Caki2 (cell line): Measurements from ENCODE around the gene EPGN. TPM values are rescaled to one million over a fixed set of nuclear protein-coding genes. Genes with fewer than 3 reads are reported as not detected.

ENCODE experiments used
- DNase-seq: peaks from one replicate; pipeline ENCODE4 v3.0.0-alpha.2; 2015; ENCODE audit warnings: low read depth
- in situ Hi-C: cut with HindIII; loops from 2 replicates; pipeline ENCODE4 v1.10.0; 2016; ENCODE audit warnings: low sequenced_read_pairs, low pct_unique_long_range_greater_than_20kb, mixed read lengths
- total RNA-seq: library from RNA; depleted of rRNA; stranded (reverse); fragments of >200 nt; shearing (Covaris generic); gene quantifications from 2 replicates; pipeline ENCODE4 v1.2.3, GENCODE V29; 2014; ENCODE audit warnings: low replicate concordance

EPGN gene
- total RNA-seq, 1 experiment from 2014 or later: not detected

DNA sequence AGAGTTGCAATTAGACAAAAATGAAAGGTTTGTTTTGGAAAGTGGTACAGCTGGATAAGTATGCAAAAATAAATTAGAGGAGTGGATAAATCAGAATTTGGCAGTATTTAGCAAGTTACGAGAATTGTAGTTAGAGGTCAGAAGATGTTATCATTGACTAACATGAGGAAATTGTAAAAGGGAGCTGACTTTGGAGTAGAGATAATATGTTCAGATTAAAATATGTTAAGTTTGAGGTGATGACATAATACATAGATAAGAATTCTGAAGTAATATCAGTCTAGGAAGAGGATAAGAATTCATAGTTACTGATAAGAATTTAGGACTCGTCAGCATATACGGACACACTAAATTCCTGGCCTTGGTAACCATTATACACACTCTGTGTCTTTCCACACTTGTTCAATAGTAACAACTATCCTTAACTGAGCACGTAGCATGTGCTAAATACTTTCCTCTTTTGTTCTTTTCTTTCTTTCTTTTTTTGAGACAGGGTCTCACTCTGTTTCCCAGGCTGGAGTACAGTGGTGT is 4.1 kb upstream of the EPGN start:
- in situ Hi-C loops: loop anchor here (25.0 kb wide), 1 partner anchor 117 kb away; no protein-coding TSS in a partner anchor

DNA sequence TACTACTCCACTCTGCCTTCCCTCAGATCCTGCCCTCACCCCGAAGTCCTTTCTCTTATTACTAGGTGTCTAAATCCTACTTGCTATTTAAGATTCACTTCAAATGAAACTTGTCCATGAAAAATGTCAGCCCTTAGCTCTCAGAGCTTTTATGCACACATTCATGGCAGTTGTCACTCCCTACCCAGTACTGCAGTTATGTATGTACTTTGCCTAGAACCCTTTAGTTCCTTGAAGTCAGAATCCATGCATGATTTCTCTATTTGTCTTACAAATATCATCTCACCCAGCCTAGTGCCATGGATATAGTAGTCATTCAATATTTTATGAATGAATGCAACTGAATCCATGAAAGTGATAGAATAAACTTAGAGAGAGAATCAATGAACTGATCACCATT is 3.3 kb upstream of the EPGN start:
- in situ Hi-C loops: loop anchor here (25.0 kb wide), 1 partner anchor 118 kb away; no protein-coding TSS in a partner anchor
- no peak for DNase-seq

More for the DNA sequence above, 4.1 kb upstream of the EPGN start:
- DNase-seq: no peak

DNA sequence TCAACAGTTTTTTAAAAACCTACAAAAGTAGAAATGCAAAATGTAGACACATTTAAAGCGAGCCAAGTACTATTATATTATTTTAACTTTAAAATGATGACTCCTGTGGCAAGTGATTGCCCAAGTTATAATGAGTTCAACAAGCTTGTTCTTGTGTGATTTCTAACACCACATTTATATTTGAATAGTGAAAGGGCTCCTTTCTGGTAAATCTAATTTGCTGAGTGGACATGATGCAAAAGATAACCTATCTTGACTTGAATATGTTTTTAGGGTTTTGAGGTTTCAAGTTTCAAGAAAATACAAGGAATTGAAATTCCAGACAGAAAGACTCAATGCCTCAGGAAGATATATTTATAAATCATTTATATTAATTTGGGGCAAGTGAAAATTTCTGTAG is 1.1 kb upstream of the EPGN start:
- in situ Hi-C loops: loop anchor here (25.0 kb wide), 1 partner anchor 120 kb away; no protein-coding TSS in a partner anchor
- no peak for DNase-seq

DNA sequence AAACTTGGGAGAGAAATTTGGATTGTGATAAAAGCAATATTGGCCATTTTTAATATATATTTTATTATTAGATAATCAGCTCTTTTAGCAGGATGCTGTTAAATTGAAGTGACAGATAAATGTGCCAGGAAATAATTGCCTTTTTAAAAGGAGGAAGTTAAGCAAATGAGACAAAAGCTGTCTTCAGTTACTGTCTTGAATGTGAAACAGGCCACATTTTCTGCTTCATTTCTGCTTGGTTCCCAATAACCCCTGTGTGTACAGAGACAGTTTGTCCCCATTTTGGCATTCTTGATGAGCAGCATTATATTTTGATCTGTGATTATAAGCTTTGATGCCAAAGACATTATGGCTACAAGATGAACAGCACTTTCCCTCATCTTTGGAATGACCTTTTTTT is 953 bp downstream of the EPGN start:
- in situ Hi-C loops: loop anchor here (25.0 kb wide), 1 partner anchor 122 kb away; no protein-coding TSS in a partner anchor
- DNase-seq: no peak

DNA sequence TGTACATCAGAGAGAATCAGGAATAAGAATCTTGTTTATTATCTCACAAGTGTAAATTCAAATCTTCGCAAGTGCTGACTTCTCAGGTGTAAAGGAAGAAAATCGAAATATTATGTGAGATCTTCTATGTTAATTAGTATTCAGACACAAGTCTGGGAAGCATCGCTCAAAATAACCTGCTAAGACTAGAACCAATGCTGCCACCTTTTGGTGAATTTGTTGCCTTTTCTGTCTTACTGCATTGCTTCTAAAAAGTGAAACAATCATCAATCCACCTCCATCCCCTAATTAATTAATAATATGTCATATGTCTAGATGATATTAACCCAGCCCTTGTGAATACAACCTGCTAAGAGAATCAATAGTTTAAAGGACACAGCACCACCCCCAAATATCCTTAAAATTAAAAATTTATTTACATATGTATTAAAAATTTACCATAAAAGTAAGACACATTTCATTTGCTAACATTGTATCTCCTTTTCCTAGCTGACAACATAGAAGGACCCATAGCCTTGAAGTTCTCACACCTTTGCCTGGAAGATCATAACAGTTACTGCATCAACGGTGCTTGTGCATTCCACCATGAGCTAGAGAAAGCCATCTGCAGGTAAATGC is 3.5 kb downstream of the EPGN start:
- in situ Hi-C loops: loop anchor here (25.0 kb wide), 1 partner anchor 125 kb away; no protein-coding TSS in a partner anchor
- peak; percentile 52 for DNase-seq

DNA sequence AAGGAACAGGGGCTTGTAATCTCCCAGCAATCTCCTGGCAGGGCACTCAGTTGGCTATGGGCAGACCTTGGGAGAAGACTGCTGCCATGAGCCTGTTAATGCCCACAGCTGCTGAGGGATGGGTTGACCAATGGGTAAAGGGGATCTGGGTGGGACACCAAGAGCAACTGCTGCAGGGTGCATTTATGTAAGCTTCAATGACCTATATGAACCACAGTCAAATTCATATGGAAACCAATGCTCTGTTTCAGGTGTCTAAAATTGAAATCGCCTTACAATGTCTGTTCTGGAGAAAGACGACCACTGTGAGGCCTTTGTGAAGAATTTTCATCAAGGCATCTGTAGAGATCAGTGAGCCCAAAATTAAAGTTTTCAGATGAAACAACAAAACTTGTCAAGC is 6.1 kb downstream of the EPGN start:
- in situ Hi-C loops: loop anchor here (25.0 kb wide), 1 partner anchor 127 kb away; no protein-coding TSS in a partner anchor

DNA sequence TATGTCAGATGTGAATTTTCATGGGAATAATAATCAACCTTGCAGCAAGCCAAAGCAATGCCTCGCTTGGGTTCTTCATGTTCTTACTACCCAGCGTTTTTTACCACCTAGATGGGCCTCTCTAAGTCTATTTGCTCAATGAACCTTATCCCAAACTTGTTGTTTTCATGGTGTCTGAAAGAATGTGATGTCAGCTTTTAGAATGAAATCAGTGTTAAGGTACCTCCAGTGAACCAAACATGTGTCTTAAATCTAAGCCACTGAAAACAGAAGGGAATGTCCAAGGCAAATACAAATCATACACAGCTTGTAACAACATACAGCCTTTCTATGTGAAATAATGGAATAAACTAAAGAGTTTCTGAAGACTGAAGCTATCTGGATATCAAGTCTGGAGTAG is 6.7 kb downstream of the EPGN start:
- no peak for DNase-seq
- in situ Hi-C loops: loop anchor here (25.0 kb wide), 1 partner anchor 128 kb away; no protein-coding TSS in a partner anchor

More for the DNA sequence above, 6.1 kb downstream of the EPGN start:
- DNase-seq: no peak

DNA sequence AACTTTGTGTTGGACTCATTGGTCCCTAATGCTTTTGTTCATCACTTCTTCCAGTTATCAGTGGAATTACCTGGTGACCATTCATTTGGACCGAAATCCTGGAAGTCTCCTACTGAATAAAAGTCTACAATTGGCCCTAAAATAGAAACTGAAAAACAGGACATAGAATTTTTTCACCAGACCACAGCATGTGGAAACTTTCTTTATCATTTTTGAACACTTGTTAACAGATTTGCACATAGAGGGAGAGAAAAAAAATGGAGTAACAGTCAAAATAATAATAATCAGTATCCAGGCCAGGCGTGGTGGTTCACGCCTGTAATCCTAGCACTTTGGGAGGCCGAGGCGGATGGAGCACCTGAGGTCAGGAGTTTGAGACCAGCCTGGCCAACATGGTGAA is 7.1 kb downstream of the EPGN start:
- no peak for DNase-seq
- in situ Hi-C loops: loop anchor here (25.0 kb wide), 1 partner anchor 128 kb away; no protein-coding TSS in a partner anchor

DNA sequence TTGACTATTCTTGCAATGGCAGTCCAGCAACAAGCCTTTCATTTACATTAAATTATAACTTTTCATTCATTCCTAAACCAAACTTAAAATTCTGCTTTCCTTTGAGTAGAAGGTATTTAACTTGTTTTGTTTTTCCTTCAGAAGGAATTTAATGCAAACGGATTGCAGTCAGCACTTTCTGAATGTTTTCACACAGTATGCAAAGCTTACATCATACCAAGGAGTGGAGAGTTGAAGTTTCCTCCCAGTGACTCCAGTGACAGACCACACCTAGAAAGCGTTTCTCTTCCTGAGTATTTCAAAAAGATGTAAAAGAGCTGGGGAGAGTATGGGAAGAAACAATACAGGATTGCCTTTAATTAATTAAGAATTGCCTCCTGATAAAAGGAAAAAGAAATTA is 8.1 kb downstream of the EPGN start:
- no peak for DNase-seq
- in situ Hi-C loops: loop anchor here (25.0 kb wide), 1 partner anchor 129 kb away; no protein-coding TSS in a partner anchor

DNA sequence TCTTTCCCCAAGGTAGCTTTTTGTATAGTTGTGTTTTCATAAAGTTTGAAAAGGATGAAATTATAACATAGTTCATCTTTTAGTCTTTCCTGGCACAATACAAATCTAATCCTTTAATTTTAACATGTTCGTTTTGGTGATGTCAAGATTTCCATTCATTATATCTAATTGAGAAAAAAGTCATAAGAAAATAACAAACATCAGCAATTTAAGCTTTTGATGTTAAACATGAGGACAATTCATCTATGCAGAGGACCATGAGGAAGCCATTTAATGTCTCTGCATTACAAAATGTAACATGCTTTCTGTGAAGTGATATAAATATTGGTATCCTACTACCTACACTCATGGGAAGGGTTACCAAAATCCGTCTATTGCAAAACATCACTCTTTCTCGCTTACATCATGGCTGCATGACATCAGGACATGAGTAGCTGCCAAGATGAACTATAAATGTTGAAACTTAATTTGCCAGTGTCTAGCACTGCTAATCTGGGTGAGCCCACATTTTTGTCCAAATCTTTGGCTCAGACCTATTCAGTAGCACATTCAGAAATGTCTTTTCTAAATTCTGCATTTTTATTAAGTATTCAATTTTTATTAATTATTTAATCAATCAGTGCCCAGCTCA is 9.5 kb downstream of the EPGN start:
- in situ Hi-C loops: loop anchor here (25.0 kb wide), 1 partner anchor 130 kb away; no protein-coding TSS in a partner anchor
- DNase-seq: no peak

DNA sequence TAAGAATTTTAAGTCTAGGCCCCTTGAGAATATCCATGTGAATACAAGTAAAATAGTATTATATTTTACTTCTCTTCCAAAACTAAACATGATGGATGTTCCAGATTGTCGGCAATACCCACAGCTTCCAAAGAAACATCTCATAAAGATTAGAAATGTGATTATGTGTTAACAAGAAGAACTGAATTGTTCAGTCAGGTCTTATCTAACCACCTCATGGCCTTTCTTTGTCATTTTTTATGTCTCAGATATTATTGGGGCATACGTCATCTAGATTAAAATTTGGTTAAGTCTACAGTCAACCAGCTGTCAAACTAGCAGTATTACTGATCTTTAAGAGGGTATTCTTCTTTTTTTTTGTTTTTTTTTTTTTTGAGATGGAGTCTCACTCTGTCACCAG is 10.0 kb downstream of the EPGN start:
- no peak for DNase-seq
- in situ Hi-C loops: loop anchor here (25.0 kb wide), 1 partner anchor 131 kb away; no protein-coding TSS in a partner anchor

DNA sequence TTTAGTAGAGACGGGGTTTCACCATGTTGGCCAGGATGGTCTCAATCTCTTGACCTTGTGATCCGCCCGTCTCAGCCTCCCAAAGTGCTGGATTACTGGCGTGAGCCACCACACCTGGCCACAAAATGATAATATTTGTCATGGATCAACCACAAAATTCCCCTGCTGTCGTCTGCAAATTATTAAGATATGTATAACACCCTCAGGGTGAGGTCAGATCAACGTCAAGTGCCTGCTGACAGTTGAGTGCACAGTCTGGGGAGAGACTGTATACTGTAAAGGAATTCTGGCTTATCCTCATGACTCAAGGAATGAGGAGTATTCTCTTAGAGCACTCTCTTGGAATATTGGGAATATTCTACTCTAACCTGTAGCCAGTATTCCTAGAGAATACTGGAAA is 11.2 kb downstream of the EPGN start:
- DNase-seq: no peak
- in situ Hi-C loops: loop anchor here (25.0 kb wide), 1 partner anchor 132 kb away; no protein-coding TSS in a partner anchor

DNA sequence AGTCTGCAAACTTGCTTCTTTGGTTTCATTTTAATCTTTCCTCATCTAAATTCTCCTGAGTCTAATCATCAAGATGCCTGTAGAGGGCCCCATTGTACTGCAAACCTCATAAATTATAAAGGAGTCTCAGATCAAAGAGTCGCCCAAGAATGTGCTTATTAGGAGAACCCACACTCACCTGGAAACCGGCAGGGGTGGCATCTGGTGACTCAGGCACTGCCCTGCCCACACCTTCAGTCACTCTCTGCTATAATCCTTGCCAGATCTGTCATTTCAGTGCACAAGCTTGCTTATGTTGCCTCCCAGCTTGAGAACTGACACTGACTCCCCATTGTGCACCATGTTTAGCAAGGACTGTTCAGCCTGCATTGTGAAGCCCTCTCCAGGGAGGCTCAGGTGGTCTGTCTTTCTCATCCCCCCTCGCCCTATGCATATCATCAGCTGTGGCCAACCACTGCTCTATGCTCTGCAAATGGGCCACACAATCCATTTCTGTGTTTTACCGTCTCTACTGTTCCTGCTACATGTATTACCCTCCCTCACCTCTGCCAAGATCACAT is 12.4 kb downstream of the EPGN start:
- in situ Hi-C loops: loop anchor here (25.0 kb wide), 1 partner anchor 133 kb away; no protein-coding TSS in a partner anchor
- DNase-seq: peak; percentile 79

DNA sequence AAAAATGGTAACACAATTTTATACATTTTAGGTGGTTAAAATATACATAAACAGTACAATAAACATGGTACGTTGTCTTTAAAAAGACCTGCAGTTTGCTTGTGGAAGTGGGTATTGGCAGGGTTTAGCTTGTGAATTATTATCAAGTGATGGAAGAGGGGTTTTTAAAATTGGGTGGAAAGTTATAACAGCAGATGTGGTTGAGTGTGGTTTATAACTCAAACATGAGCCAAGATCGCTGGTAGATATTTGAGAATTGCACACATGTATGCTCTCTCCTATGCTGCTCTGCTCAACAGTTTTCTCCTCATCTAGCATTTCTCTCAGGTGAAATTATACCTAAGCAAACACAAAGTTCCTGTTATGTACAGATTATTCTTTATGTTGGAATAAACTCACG is 14.0 kb downstream of the EPGN start:
- no peak for DNase-seq
- in situ Hi-C loops: loop anchor here (25.0 kb wide), 1 partner anchor 135 kb away; no protein-coding TSS in a partner anchor

DNA sequence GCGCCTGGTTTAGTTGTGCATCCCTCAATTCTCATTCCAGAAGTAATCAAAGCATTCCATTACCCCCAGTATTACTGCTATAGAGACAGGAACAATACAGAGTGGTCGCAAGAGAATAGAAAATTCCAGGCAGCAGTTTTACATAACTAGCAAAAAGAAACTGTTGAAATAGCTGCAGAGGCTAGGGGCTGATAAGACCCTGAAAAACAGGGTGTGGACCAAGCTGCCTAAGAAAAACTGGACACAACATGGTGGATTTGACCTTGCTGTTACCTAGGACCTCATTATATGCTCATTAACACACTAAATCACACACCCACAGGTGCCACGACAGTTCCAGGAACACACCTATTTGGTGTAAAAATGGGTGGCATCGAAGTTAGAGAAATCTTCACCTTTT is 15.4 kb downstream of the EPGN start:
- no peak for DNase-seq
- in situ Hi-C loops: loop anchor here (25.0 kb wide), 1 partner anchor 136 kb away; no protein-coding TSS in a partner anchor

DNA sequence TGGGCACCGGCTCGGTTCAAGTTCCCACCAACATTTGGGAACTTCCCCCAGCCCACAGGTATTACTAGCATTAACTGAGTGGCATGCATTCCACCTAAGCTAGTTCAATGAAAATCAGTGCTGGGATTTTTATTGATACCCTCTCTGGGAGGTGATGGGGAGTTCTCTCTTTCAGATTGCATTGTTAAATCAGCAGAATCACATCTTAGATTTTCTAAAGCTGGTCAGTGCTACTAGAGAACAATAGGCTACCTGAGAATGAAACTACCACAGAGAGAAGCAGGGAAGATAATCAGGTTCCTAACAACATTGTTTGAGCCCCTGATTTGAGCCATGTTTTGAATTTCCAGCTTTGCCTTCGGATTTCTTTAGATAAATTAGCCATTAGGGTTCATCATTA is 16.0 kb downstream of the EPGN start:
- no peak for DNase-seq
- in situ Hi-C loops: loop anchor here (25.0 kb wide), 1 partner anchor 137 kb away; no protein-coding TSS in a partner anchor

DNA sequence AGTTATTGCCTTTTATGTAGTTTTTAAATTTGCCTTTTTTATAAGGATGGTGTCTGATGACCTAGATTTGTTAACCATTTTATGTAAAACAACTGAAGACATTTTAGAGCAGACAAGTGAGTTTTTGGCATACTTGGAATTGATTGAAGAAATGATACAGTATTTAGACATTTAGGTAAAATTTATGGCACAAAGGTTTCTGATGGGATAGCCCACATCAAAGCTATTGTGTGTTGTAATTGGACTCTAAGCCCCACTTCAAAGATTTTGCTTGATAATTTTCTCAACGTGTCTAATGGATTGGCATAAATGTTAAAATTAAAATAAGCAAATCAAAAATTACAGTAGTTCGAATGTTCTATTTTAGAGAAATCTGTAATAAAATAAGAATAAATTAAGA is 17.6 kb downstream of the EPGN start:
- in situ Hi-C loops: no loop called here
- no peak for DNase-seq

DNA sequence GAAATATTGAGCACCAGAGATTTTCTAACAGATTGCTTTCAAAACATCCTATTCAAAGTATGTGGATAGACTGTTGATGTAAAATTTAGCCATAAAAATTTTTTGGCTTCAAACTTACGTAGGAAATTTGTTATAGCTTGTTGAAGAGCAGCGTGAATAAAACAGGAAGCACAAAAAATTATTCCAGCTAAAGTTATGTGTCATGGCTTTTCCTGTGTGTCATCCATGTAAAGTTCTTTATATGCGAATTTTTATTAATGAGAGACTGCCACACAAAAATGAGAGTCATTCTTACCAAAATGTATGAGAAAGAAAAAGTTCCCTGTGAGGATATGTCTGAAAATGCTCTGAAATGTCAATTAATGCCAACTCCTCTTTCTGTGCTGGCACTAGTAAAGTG is 19.5 kb downstream of the EPGN start:
- in situ Hi-C loops: no loop called here
- DNase-seq: no peak

DNA sequence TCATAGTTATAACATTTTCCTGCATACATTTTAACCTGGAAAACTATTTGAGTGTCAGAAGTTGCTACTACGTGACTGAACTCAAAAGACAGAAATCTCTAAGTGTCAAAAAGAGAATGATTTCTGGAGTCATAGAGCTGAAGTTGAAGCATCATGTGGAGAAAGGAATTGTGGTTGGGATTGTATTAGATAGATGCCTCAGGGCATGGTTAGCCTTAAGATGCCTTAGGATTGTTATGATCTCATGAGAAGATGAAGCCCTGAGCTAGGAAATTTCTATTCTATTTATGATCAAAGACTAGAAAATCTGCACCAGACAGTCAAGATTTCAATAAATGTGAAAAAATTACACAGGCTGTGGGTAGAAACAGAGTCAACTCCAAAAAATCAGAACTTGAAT is 20.2 kb downstream of the EPGN start:
- in situ Hi-C loops: no loop called here

More for the DNA sequence above, 20.2 kb downstream of the EPGN start:
- no peak for DNase-seq
